ENCODE data around the gene PTCD2. TPM values are rescaled to one million over a fixed set of nuclear protein-coding genes. Genes with fewer than 3 reads are reported as not detected.

The PTCD2 gene
- total and polyA plus RNA-seq, 8 donors: 1.3 to 56.7 (median 2.6) TPM

DNA sequence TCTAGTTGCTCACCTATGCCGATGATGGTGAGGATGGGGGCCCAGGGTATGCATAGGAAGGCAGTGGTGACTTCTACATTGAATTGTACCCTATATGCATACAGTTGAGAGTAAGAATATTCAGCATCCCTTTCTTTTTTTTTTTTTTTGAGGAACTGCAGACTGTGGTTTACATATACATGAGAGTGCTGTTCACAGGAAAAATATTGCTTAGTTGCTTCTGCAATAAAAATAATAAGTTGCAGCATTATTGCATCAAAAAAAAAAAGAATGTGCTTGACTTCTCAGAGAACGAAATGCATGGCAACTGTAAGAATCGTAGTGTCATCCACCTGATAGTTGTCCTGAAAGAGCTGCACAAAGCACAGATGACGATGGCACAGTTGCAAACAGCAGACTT is 52.8 kb downstream of the PTCD2 start:
- WGBS, 5 donors: 86 to 91% (median 90%) methylated on average over 4 of the region's 4 CpGs
- Histone ChIP-seq H3K4me3 (no peak overlapping the region), H3K4me1 (no peaks in the 10 kb centered on the region), H3K27me3 (no peaks in the 10 kb centered on the region), H3K36me3 (no peaks in the 10 kb centered on the region), H3K27ac (no peak overlapping the region), H3K9me3 (no peaks in the 10 kb centered on the region)
- TF ChIP-seq, protein P1, sequence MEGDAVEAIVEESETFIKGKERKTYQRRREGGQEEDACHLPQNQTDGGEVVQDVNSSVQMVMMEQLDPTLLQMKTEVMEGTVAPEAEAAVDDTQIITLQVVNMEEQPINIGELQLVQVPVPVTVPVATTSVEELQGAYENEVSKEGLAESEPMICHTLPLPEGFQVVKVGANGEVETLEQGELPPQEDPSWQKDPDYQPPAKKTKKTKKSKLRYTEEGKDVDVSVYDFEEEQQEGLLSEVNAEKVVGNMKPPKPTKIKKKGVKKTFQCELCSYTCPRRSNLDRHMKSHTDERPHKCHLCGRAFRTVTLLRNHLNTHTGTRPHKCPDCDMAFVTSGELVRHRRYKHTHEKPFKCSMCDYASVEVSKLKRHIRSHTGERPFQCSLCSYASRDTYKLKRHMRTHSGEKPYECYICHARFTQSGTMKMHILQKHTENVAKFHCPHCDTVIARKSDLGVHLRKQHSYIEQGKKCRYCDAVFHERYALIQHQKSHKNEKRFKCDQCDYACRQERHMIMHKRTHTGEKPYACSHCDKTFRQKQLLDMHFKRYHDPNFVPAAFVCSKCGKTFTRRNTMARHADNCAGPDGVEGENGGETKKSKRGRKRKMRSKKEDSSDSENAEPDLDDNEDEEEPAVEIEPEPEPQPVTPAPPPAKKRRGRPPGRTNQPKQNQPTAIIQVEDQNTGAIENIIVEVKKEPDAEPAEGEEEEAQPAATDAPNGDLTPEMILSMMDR (IDR thresholded peaks at IDR 0.05): no peak
- TF ChIP-seq POLR2AphosphoS5 (IDR thresholded peaks at IDR 0.05) (no peak), POLR2A (IDR thresholded peaks at IDR 0.05) (no peak), EP300 (IDR thresholded peaks at IDR 0.05) (no peak)
- no peak for DNase-seq
- intact Hi-C loops (cut with DNase I; ENCODE audit: low total_unique reads): no loop called here

GRCh38 chr5:72374844-72375243 is 54.7 kb downstream of the PTCD2 start:
- Histone ChIP-seq H3K27ac (no peak overlapping the region), H3K27me3 (no peaks in the 10 kb centered on the region), H3K9me3 (no peaks in the 10 kb centered on the region), H3K4me3 (no peak overlapping the region), H3K4me1 (peaks cover 0 to 12% (median 0%) of the 10 kb centered on the region in 4 donors), H3K36me3 (no peaks in the 10 kb centered on the region)
- TF ChIP-seq EP300 (IDR thresholded peaks at IDR 0.05): no peak
- TF ChIP-seq, protein P1 (IDR thresholded peaks at IDR 0.05): no peak
- no peak for TF ChIP-seq POLR2A (IDR thresholded peaks at IDR 0.05)
- TF ChIP-seq POLR2AphosphoS5 (IDR thresholded peaks at IDR 0.05): no peak
- WGBS, 5 donors: 94 to 100% (median 97%) methylated on average over 3 of the region's 3 CpGs
- no peak for DNase-seq
- intact Hi-C loops (cut with DNase I; ENCODE audit: low total_unique reads): no loop called here

DNA sequence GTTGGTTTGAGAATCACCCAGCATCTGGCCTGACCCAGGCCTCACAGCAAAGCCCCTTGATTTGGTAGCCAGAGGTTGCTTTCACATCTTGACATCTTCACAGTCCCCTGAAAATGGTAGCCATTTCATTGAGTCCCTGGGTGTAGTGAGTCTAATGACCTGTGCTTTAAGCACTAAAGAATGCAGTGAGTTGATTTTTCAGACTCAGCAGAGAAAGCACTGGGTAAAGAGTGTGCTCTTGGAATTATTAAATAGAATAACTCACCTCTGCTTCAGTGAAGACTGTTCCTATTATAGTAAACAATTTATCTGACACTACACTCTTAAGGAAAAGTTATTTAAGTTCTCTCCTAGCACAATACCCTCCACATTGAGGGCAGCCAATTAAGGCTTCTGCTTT is 56.2 kb downstream of the PTCD2 start:
- no peak overlapping the region for H3K27ac ChIP-seq
- TF ChIP-seq POLR2AphosphoS5 (IDR thresholded peaks at IDR 0.05) (no peak), POLR2A (IDR thresholded peaks at IDR 0.05) (no peak), EP300 (IDR thresholded peaks at IDR 0.05) (no peak)
- TF ChIP-seq, protein P1 (IDR thresholded peaks at IDR 0.05): no peak
- intact Hi-C loops (cut with DNase I; ENCODE audit: low total_unique reads): no loop called here
- H3K36me3 ChIP-seq: no peaks in the 10 kb centered on the region
- no peaks in the 10 kb centered on the region for H3K9me3 ChIP-seq
- peaks cover 0 to 22% (median 0%) of the 10 kb centered on the region in 4 donors for H3K4me1 ChIP-seq
- no peak for DNase-seq
- no peak overlapping the region for H3K4me3 ChIP-seq
- no peaks in the 10 kb centered on the region for H3K27me3 ChIP-seq

DNA sequence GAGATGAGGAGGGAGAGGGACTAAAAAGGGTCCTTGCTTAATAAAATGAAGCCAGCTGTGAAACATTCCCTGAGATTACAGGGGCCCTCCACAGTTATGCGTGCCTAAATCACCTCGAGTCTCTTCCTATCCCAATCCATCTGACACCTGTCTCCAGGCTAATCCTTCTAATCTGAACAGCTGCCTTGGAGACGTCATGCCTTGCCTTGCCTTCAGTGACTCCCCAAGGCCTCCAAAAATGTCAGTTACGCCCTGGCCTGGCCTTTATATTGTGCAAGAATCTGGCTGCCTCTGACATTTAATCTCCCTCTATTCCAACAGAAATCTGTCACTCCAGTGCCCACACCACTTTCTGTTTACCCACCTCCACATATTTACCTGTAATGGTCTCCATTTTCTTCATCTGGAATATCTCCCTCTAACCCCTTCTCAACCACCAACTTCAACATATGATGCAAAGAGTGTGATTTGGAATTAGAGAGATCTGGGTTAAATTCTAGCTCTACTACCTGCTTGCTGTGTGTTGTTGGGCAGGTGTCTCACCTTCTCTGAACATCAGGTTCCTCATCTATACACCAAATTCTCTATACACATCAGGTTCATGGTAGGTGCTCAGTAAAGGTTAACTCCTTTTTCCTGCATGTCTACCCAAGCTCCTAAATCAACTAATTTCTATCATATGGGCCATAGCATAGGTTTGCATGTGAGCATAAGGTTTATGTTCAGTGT is 57.9 kb downstream of the PTCD2 start:
- Histone ChIP-seq H3K9me3 (no peaks in the 10 kb centered on the region), H3K27me3 (no peaks in the 10 kb centered on the region), H3K4me1 (peaks cover 0 to 23% (median under 1%) of the 10 kb centered on the region in 4 donors), H3K36me3 (no peaks in the 10 kb centered on the region), H3K27ac (no peak overlapping the region), H3K4me3 (no peak overlapping the region)
- no peak for DNase-seq
- 42 to 48% (median 45%) methylated on average over 4 of the region's 4 CpGs for WGBS, 5 donors
- TF ChIP-seq EP300 (IDR thresholded peaks at IDR 0.05) (no peak), POLR2A (IDR thresholded peaks at IDR 0.05) (no peak), POLR2AphosphoS5 (IDR thresholded peaks at IDR 0.05) (no peak)
- TF ChIP-seq, protein P1 (IDR thresholded peaks at IDR 0.05): no peak
- intact Hi-C loops (cut with DNase I; ENCODE audit: low total_unique reads): no loop called here

All from stomach (tissue), 9 donors.